Neural cell (in vitro differentiated cells): ENCODE data around the gene RHO. TPM values are rescaled to one million over a fixed set of nuclear protein-coding genes. Genes with fewer than 3 reads are reported as not detected.

Experiments used
- H2AFZ ChIP-seq: fragments of 200-600, 300-800 bp; sonication (generic), shearing (Covaris generic); 2 replicates; pipeline ENCODE4 v1.6.0; 2014; ENCODE audit warnings: low read depth, mild to moderate bottlenecking, antibody characterized with exemption, low read length, moderate library complexity
- H3F3A ChIP-seq: fragments of 200-600 bp; shearing (Covaris generic); 2 replicates; pipeline ENCODE4 v1.6.1; 2016; ENCODE audit warnings: mild to moderate bottlenecking, moderate library complexity, mixed read lengths, antibody characterized with exemption, low read length; ENCODE audit not compliant: insufficient read depth, poor library complexity, severe bottlenecking
- H3K27ac ChIP-seq: fragments of 200-600, 300-800 bp; sonication (generic), shearing (Covaris generic); 2 replicates; pipeline ENCODE4 v1.5.1; 2014; ENCODE audit warnings: mild to moderate bottlenecking, low read length, moderate library complexity
- H3K27me3 ChIP-seq: fragments of 300-800, 200-600 bp; sonication (generic), shearing (Covaris generic); 2 replicates; pipeline ENCODE4 v1.6.0; 2014; ENCODE audit warnings: mild to moderate bottlenecking, low read depth, low read length, moderate library complexity; ENCODE audit not compliant: insufficient read depth
- H3K36me3 ChIP-seq: fragments of 300-800, 200-600 bp; sonication (generic), shearing (Covaris generic); 2 replicates; pipeline ENCODE4 v1.5.1; 2014; ENCODE audit warnings: mild to moderate bottlenecking, antibody characterized with exemption, low read length, moderate library complexity; ENCODE audit not compliant: insufficient read depth
- H3K4me2 ChIP-seq: fragments of 300-800, 200-600 bp; sonication (generic), shearing (Covaris generic); 2 replicates; pipeline ENCODE4 v1.6.0; 2014; ENCODE audit warnings: mild to moderate bottlenecking, low read length
- H3K4me3 ChIP-seq: fragments of 300-800, 200-600 bp; sonication (generic), shearing (Covaris generic); 2 replicates; pipeline ENCODE4 v1.5.1; 2014; ENCODE audit warnings: mild to moderate bottlenecking, low read length, moderate library complexity
- H3K79me2 ChIP-seq: fragments of 200-600 bp; shearing (Covaris generic); replicated peaks from 2 replicates; pipeline ENCODE4 v1.6.0; 2014; ENCODE audit warnings: mild to moderate bottlenecking, low read length, moderate library complexity; ENCODE audit not compliant: insufficient read depth
- H3K9ac ChIP-seq: fragments of 300-800, 200-600 bp; sonication (generic), shearing (Covaris generic); 2 replicates; pipeline ENCODE4 v1.6.1; 2016; ENCODE audit warnings: mild to moderate bottlenecking, low read length, mixed read lengths
- H3K9me2 ChIP-seq: fragments of 200-600 bp; shearing (Covaris generic); 2 replicates; pipeline ENCODE4 v1.6.1; 2016; ENCODE audit warnings: mild to moderate bottlenecking, low read length, mixed read lengths; ENCODE audit not compliant: insufficient read depth
- H3K9me3 ChIP-seq: fragments of 200-600, 300-800 bp; sonication (generic), shearing (Covaris generic); 2 replicates; pipeline ENCODE4 v1.6.1; 2016; ENCODE audit warnings: mild to moderate bottlenecking, mixed run types, low read length, moderate library complexity, mixed read lengths
- H4K20me1 ChIP-seq: fragments of 200-600 bp; shearing (Covaris generic); 2 replicates; pipeline ENCODE4 v1.6.1; 2016; ENCODE audit warnings: mild to moderate bottlenecking, mixed run types; ENCODE audit not compliant: insufficient read depth
- EP300 ChIP-seq: fragments of 450-650 bp; conservative IDR thresholded peaks from 2 replicates; pipeline ENCODE4 v1.6.1; 2014; ENCODE audit warnings: antibody characterized with exemption, mild to moderate bottlenecking, moderate library complexity; ENCODE audit not compliant: poor library complexity, severe bottlenecking
- EZH2 ChIP-seq: fragments of 200-600, 300-800 bp; shearing (Covaris generic), sonication (generic); IDR thresholded peaks from 2 replicates; pipeline ENCODE4 v1.6.1; 2014; ENCODE audit warnings: antibody characterized with exemption, low read length, borderline replicate concordance, mild to moderate bottlenecking; ENCODE audit not compliant: insufficient read depth, poor library complexity, severe bottlenecking
- MXI1 ChIP-seq: fragments of 450-650 bp; conservative IDR thresholded peaks from 2 replicates; pipeline ENCODE4 v1.6.1; 2014; ENCODE audit warnings: antibody characterized with exemption, mild to moderate bottlenecking; ENCODE audit not compliant: poor library complexity, severe bottlenecking
- POLR2AphosphoS5 ChIP-seq: IDR thresholded peaks from 2 replicates; pipeline ENCODE4 v1.6.1; 2012
- RAD21 ChIP-seq: fragments of 450-650 bp; conservative IDR thresholded peaks from 2 replicates; pipeline ENCODE4 v1.6.1; 2014; ENCODE audit warnings: antibody characterized with exemption, mild to moderate bottlenecking, moderate library complexity
- SMC3 ChIP-seq: fragments of 450-650 bp; conservative IDR thresholded peaks from 2 replicates; pipeline ENCODE4 v1.6.1; 2014; ENCODE audit warnings: antibody characterized with exemption, mild to moderate bottlenecking, moderate library complexity; ENCODE audit not compliant: poor library complexity
- TAF1 ChIP-seq: IDR thresholded peaks from 2 replicates; pipeline ENCODE4 v1.6.1; 2012; ENCODE audit warnings: low read depth
- polyA plus RNA-seq: library from polyadenylated mRNA; depleted of rRNA; stranded (reverse); fragments of >200 nt; gene quantifications from 2 replicates; pipeline ENCODE4 v1.2.3, GENCODE V29; 2014
- TF ChIP-seq, protein P1 (sequence below): fragments of 450-650 bp; IDR thresholded peaks from 2 replicates; pipeline ENCODE4 v1.5.1; 2014; ENCODE audit warnings: antibody characterized with exemption, mild to moderate bottlenecking, moderate library complexity; ENCODE audit not compliant: poor library complexity, severe bottlenecking
- TF ChIP-seq, protein P2 (sequence below): IDR thresholded peaks from 2 replicates; pipeline ENCODE4 v1.6.1; 2012; ENCODE audit warnings: borderline replicate concordance

RHO gene
- polyA plus RNA-seq, 1 donor from 2014 or later: not detected

DNA sequence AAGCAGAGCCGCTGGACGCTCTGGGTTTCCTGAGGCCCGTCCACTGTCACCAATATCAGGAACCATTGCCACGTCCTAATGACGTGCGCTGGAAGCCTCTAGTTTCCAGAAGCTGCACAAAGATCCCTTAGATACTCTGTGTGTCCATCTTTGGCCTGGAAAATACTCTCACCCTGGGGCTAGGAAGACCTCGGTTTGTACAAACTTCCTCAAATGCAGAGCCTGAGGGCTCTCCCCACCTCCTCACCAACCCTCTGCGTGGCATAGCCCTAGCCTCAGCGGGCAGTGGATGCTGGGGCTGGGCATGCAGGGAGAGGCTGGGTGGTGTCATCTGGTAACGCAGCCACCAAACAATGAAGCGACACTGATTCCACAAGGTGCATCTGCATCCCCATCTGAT is 3.3 kb downstream of the RHO start:
- Histone ChIP-seq H2AFZ (no peak overlapping the region), H3K9ac (no peak overlapping the region), H3K36me3 (no peaks in the 10 kb centered on the region), H3F3A (no peaks in the 10 kb centered on the region), H3K79me2 (no peaks in the 10 kb centered on the region), H4K20me1 (no peaks in the 10 kb centered on the region), H3K27me3 (no peaks in the 10 kb centered on the region), H3K27ac (no peak overlapping the region), H3K4me3 (no peak overlapping the region), H3K4me2 (no peak overlapping the region), H3K9me2 (no peaks in the 10 kb centered on the region), H3K9me3 (no peaks in the 10 kb centered on the region)
- no peak for TF ChIP-seq SMC3
- TF ChIP-seq MXI1: no peak
- TF ChIP-seq RAD21: no peak
- TF ChIP-seq, protein P1, sequence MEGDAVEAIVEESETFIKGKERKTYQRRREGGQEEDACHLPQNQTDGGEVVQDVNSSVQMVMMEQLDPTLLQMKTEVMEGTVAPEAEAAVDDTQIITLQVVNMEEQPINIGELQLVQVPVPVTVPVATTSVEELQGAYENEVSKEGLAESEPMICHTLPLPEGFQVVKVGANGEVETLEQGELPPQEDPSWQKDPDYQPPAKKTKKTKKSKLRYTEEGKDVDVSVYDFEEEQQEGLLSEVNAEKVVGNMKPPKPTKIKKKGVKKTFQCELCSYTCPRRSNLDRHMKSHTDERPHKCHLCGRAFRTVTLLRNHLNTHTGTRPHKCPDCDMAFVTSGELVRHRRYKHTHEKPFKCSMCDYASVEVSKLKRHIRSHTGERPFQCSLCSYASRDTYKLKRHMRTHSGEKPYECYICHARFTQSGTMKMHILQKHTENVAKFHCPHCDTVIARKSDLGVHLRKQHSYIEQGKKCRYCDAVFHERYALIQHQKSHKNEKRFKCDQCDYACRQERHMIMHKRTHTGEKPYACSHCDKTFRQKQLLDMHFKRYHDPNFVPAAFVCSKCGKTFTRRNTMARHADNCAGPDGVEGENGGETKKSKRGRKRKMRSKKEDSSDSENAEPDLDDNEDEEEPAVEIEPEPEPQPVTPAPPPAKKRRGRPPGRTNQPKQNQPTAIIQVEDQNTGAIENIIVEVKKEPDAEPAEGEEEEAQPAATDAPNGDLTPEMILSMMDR: no peak
- TF ChIP-seq EZH2: no peak
- TF ChIP-seq EP300: no peak
- no peak for TF ChIP-seq TAF1
- TF ChIP-seq, protein P2, sequence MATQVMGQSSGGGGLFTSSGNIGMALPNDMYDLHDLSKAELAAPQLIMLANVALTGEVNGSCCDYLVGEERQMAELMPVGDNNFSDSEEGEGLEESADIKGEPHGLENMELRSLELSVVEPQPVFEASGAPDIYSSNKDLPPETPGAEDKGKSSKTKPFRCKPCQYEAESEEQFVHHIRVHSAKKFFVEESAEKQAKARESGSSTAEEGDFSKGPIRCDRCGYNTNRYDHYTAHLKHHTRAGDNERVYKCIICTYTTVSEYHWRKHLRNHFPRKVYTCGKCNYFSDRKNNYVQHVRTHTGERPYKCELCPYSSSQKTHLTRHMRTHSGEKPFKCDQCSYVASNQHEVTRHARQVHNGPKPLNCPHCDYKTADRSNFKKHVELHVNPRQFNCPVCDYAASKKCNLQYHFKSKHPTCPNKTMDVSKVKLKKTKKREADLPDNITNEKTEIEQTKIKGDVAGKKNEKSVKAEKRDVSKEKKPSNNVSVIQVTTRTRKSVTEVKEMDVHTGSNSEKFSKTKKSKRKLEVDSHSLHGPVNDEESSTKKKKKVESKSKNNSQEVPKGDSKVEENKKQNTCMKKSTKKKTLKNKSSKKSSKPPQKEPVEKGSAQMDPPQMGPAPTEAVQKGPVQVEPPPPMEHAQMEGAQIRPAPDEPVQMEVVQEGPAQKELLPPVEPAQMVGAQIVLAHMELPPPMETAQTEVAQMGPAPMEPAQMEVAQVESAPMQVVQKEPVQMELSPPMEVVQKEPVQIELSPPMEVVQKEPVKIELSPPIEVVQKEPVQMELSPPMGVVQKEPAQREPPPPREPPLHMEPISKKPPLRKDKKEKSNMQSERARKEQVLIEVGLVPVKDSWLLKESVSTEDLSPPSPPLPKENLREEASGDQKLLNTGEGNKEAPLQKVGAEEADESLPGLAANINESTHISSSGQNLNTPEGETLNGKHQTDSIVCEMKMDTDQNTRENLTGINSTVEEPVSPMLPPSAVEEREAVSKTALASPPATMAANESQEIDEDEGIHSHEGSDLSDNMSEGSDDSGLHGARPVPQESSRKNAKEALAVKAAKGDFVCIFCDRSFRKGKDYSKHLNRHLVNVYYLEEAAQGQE: no peak
- no peak for TF ChIP-seq POLR2AphosphoS5

DNA sequence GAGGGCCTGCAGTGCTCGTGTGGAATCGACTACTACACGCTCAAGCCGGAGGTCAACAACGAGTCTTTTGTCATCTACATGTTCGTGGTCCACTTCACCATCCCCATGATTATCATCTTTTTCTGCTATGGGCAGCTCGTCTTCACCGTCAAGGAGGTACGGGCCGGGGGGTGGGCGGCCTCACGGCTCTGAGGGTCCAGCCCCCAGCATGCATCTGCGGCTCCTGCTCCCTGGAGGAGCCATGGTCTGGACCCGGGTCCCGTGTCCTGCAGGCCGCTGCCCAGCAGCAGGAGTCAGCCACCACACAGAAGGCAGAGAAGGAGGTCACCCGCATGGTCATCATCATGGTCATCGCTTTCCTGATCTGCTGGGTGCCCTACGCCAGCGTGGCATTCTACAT is 3.8 kb downstream of the RHO start:
- no peaks in the 10 kb centered on the region for H3K9me3 ChIP-seq
- no peaks in the 10 kb centered on the region for H3K27me3 ChIP-seq
- no peaks in the 10 kb centered on the region for H3F3A ChIP-seq
- no peak overlapping the region for H2AFZ ChIP-seq
- no peaks in the 10 kb centered on the region for H3K36me3 ChIP-seq
- H3K9me2 ChIP-seq: no peaks in the 10 kb centered on the region
- H4K20me1 ChIP-seq: no peaks in the 10 kb centered on the region
- TF ChIP-seq, protein P2: no peak
- no peak for TF ChIP-seq RAD21
- TF ChIP-seq EZH2: no peak
- TF ChIP-seq, protein P1: no peak
- TF ChIP-seq TAF1: no peak
- no peak for TF ChIP-seq SMC3
- no peak for TF ChIP-seq EP300
- TF ChIP-seq POLR2AphosphoS5: no peak
- no peak for TF ChIP-seq MXI1
- H3K27ac ChIP-seq: no peak overlapping the region
- H3K9ac ChIP-seq: no peak overlapping the region
- no peaks in the 10 kb centered on the region for H3K79me2 ChIP-seq
- H3K4me2 ChIP-seq: no peak overlapping the region
- no peak overlapping the region for H3K4me3 ChIP-seq
